WTC11 (cell line): ENCODE measurements around the gene CTCFL. TPM values are rescaled to one million over a fixed set of nuclear protein-coding genes. Genes with fewer than 3 reads are reported as not detected.

Source experiments
- ATAC-seq: fragments of 200-7000 bp; cut with Tn5 transposase; 2 replicates; pipeline ENCODE4 v1.10.0; 2021; ENCODE audit warnings: mild to moderate bottlenecking, moderate library complexity
- CTCF ChIA-PET: fragments of 300-600 bp; sonication (Branson Sonifier 250); formaldehyde crosslinking; loops from one replicate; lab custom pipeline; 2021; ENCODE audit warnings: antibody characterized with exemption; lab: Charles Lee
- POLR2A ChIA-PET: fragments of 350-600 bp; sonication (Branson Sonifier 250); formaldehyde crosslinking; loops from one replicate; lab custom pipeline; 2021; ENCODE audit warnings: antibody characterized with exemption; lab: Charles Lee
- DNase-seq: peaks from one replicate; pipeline ENCODE4 v3.0.0; 2021; ENCODE audit warnings: low spot score
- H3K27ac Mint-ChIP-seq: 2 replicates; pipeline ENCODE4 v1.8.0; 2021; ENCODE audit warnings: mixed read lengths
- H3K27me3 Mint-ChIP-seq: 2 replicates; pipeline ENCODE4 v1.8.0; 2021; ENCODE audit warnings: low read depth, mild to moderate bottlenecking, moderate library complexity, mixed read lengths
- H3K36me3 Mint-ChIP-seq: 2 replicates; pipeline ENCODE4 v1.8.0; 2021; ENCODE audit warnings: mixed read lengths
- H3K4me1 Mint-ChIP-seq: 2 replicates; pipeline ENCODE4 v1.8.0; 2022; ENCODE audit warnings: mixed read lengths
- H3K4me3 Mint-ChIP-seq: 2 replicates; pipeline ENCODE4 v1.8.0; 2021; ENCODE audit warnings: mild to moderate bottlenecking, moderate library complexity, mixed read lengths
- H3K9me3 Mint-ChIP-seq: 2 replicates; pipeline ENCODE4 v1.8.0; 2021; ENCODE audit warnings: mixed read lengths
- CBFB ChIP-seq: sonication (generic); formaldehyde crosslinking; IDR thresholded peaks from 2 replicates; pipeline ENCODE4 v1.8.1; 2022; ENCODE audit warnings: mild to moderate bottlenecking, low read depth, missing genetic modification reagents
- CREB1 ChIP-seq: sonication (generic); formaldehyde crosslinking; IDR thresholded peaks from 2 replicates; pipeline ENCODE4 v1.8.0; 2023; ENCODE audit warnings: mild to moderate bottlenecking, missing genetic modification reagents
- CTCF ChIP-seq: fragments of 200-600 bp; IDR thresholded peaks from 2 replicates; pipeline ENCODE4 v1.8.0; 2022; ENCODE audit warnings: antibody characterized with exemption
- E2F4 ChIP-seq: sonication (generic); formaldehyde crosslinking; IDR thresholded peaks from 2 replicates; pipeline ENCODE4 v1.8.1; 2022; ENCODE audit warnings: low read depth, mild to moderate bottlenecking, moderate library complexity, missing genetic modification reagents, borderline replicate concordance
- ERG ChIP-seq: fragments of 250-450 bp; sonication (Bioruptor Pico); IDR thresholded peaks from 2 replicates; pipeline ENCODE4 v1.8.0; 2021; ENCODE audit warnings: mild to moderate bottlenecking
- GTF2I ChIP-seq: fragments of 250-450 bp; sonication (Bioruptor Pico); conservative IDR thresholded peaks from 2 replicates; pipeline ENCODE4 v1.4.0; 2021; ENCODE audit warnings: mild to moderate bottlenecking
- HMGXB4 ChIP-seq: sonication (generic); formaldehyde crosslinking; IDR thresholded peaks from 2 replicates; pipeline ENCODE4 v1.8.1; 2023; ENCODE audit warnings: mild to moderate bottlenecking, moderate library complexity, missing genetic modification reagents
- IRF2 ChIP-seq: sonication (generic); formaldehyde crosslinking; IDR thresholded peaks from 2 replicates; pipeline ENCODE4 v1.8.0; 2022; ENCODE audit warnings: low read depth, missing genetic modification reagents, borderline replicate concordance
- KAT7 ChIP-seq: sonication (generic); formaldehyde crosslinking; IDR thresholded peaks from 2 replicates; pipeline ENCODE4 v1.8.1; 2023; ENCODE audit warnings: missing genetic modification reagents, mild to moderate bottlenecking, borderline replicate concordance
- MLX ChIP-seq: sonication (generic); formaldehyde crosslinking; IDR thresholded peaks from 2 replicates; pipeline ENCODE4 v1.8.1; 2023; ENCODE audit warnings: mild to moderate bottlenecking, missing genetic modification reagents, moderate library complexity
- NFATC4 ChIP-seq: fragments of 250-450 bp; sonication (Bioruptor Pico); IDR thresholded peaks from 2 replicates; pipeline ENCODE4 v1.9.0; 2021; ENCODE audit warnings: mild to moderate bottlenecking
- NFE2L1 ChIP-seq: sonication (generic); formaldehyde crosslinking; IDR thresholded peaks from 2 replicates; pipeline ENCODE4 v1.8.1; 2023; ENCODE audit warnings: missing genetic modification reagents
- NR3C1 ChIP-seq: sonication (generic); formaldehyde crosslinking; conservative IDR thresholded peaks from 2 replicates; pipeline ENCODE4 v1.8.1; 2023; ENCODE audit warnings: low read depth, mild to moderate bottlenecking, missing genetic modification reagents
- OVOL2 ChIP-seq: fragments of 250-450 bp; sonication (Bioruptor Pico); IDR thresholded peaks from 2 replicates; pipeline ENCODE4 v1.9.0; 2021; ENCODE audit warnings: mild to moderate bottlenecking, borderline replicate concordance
- RELA ChIP-seq: sonication (generic); formaldehyde crosslinking; IDR thresholded peaks from 2 replicates; pipeline ENCODE4 v1.8.1; 2022; ENCODE audit warnings: missing genetic modification reagents, mild to moderate bottlenecking, borderline replicate concordance
- SP1 ChIP-seq: sonication (generic); formaldehyde crosslinking; conservative IDR thresholded peaks from 2 replicates; pipeline ENCODE4 v1.8.1; 2022; ENCODE audit warnings: missing genetic modification reagents
- TEAD4 ChIP-seq: sonication (generic); formaldehyde crosslinking; IDR thresholded peaks from 2 replicates; pipeline ENCODE4 v1.8.0; 2022; ENCODE audit warnings: mild to moderate bottlenecking, missing genetic modification reagents
- TP53 ChIP-seq: sonication (generic); formaldehyde crosslinking; IDR thresholded peaks from 2 replicates; pipeline ENCODE4 v1.8.1; 2023; ENCODE audit warnings: mild to moderate bottlenecking, missing genetic modification reagents
- ZNF138 ChIP-seq: sonication (generic); formaldehyde crosslinking; conservative IDR thresholded peaks from 2 replicates; pipeline ENCODE4 v1.8.1; 2022; ENCODE audit warnings: mild to moderate bottlenecking, moderate library complexity, missing genetic modification reagents
- ZNF219 ChIP-seq: sonication (generic); formaldehyde crosslinking; IDR thresholded peaks from 2 replicates; pipeline ENCODE4 v1.8.0; 2023; ENCODE audit warnings: missing genetic modification reagents, mild to moderate bottlenecking, borderline replicate concordance
- ZNF281 ChIP-seq: sonication (generic); formaldehyde crosslinking; IDR thresholded peaks from 2 replicates; pipeline ENCODE4 v1.8.0; 2023; ENCODE audit warnings: mild to moderate bottlenecking, missing genetic modification reagents
- ZNF317 ChIP-seq: sonication (generic); formaldehyde crosslinking; IDR thresholded peaks from 2 replicates; pipeline ENCODE4 v1.8.1; 2023; ENCODE audit warnings: low read depth, mild to moderate bottlenecking, moderate library complexity, missing genetic modification reagents, borderline replicate concordance
- ZNF396 ChIP-seq: fragments of 250-450 bp; sonication (Bioruptor Pico); IDR thresholded peaks from 2 replicates; pipeline ENCODE4 v1.8.0; 2021; ENCODE audit warnings: mild to moderate bottlenecking, moderate library complexity, borderline replicate concordance
- total RNA-seq: library from RNA; stranded (reverse); gene quantifications from 3 replicates; pipeline ENCODE4 v1.2.3, GENCODE V29; 2021

Gene CTCFL
- total RNA-seq, 1 experiment from 2014 or later, result 0.70 TPM

- CTCF ChIA-PET, result interaction anchor here (0.6 kb wide), 1 partner anchor 32 kb away, joined by 3 read pairs; no protein-coding TSS in a partner anchor
Observed at GRCh38 chr20:57455386-57455785, 69.6 kb downstream of the CTCFL start.

GRCh38 chr20:57451795-57452661 lies 72.9 kb downstream of the CTCFL start:
- POLR2A ChIA-PET, result no interaction called here
- no peaks in the 10 kb centered on the region for H3K27me3 Mint-ChIP-seq
- ATAC-seq (no peak), DNase-seq (no peak)
- no peak overlapping the region for H3K4me3 Mint-ChIP-seq
- no peak overlapping the region for H3K27ac Mint-ChIP-seq
- CTCF ChIA-PET, result no interaction called here
- H3K4me1 Mint-ChIP-seq, result peaks cover 11% of the 10 kb centered on the region
- no peaks in the 10 kb centered on the region for H3K36me3 Mint-ChIP-seq
- peaks cover 3% of the 10 kb centered on the region; the same call in 1 of the 2 replicates for H3K9me3 Mint-ChIP-seq
- TF ChIP-seq CTCF, result no peak
- no peak for TF ChIP-seq MLX (CRISPR knock-in tag)
- no peak for TF ChIP-seq CREB1 (CRISPR knock-in tag)
- no peak for TF ChIP-seq HMGXB4
- no peak for TF ChIP-seq CBFB (CRISPR knock-in tag)
- no peak for TF ChIP-seq ZNF219 (CRISPR knock-in tag)
- no peak for TF ChIP-seq NFATC4 (CRISPR knock-in tag)

More at GRCh38 chr20:57455386-57455785, 69.6 kb downstream of the CTCFL start:
- Mint-ChIP-seq H3K4me3 (no peak overlapping the region), H3K9me3 (peaks cover 15% of the 10 kb centered on the region), H3K27ac (peak overlapping the region; percentile 70; the same call in 1 of the 2 replicates), H3K36me3 (no peaks in the 10 kb centered on the region), H3K4me1 (peaks cover 11% of the 10 kb centered on the region), H3K27me3 (no peaks in the 10 kb centered on the region)
- no peak for DNase-seq
- no peak for ATAC-seq
- TF ChIP-seq TP53 (CRISPR knock-in tag), result no peak
- TF ChIP-seq CBFB (CRISPR knock-in tag), result no peak
- TF ChIP-seq ZNF396 (CRISPR knock-in tag), result no peak
- no peak for TF ChIP-seq ERG (CRISPR knock-in tag)
- TF ChIP-seq OVOL2, result no peak
- TF ChIP-seq CREB1 (CRISPR knock-in tag), result no peak
- no peak for TF ChIP-seq NFE2L1 (CRISPR knock-in tag)
- TF ChIP-seq MLX (CRISPR knock-in tag), result no peak
- no peak for TF ChIP-seq NR3C1 (CRISPR knock-in tag)
- TF ChIP-seq GTF2I (CRISPR knock-in tag), result no peak
- no peak for TF ChIP-seq ZNF281 (CRISPR knock-in tag)
- no peak for TF ChIP-seq KAT7 (CRISPR knock-in tag)
- no peak for TF ChIP-seq TEAD4
- no peak for TF ChIP-seq IRF2 (CRISPR knock-in tag)
- TF ChIP-seq SP1 (CRISPR knock-in tag), result no peak
- no peak for TF ChIP-seq E2F4 (CRISPR knock-in tag)
- TF ChIP-seq ZNF138, result no peak
- no peak for TF ChIP-seq RELA (CRISPR knock-in tag)
- TF ChIP-seq ZNF317, result no peak
- POLR2A ChIA-PET, result interaction anchor here (1.2 kb wide), 1 partner anchor 27 kb away, joined by 3 read pairs; no protein-coding TSS in a partner anchor
